Measurements from ENCODE around the gene FAM216B. TPM values are rescaled to one million over a fixed set of nuclear protein-coding genes. Genes with fewer than 3 reads are reported as not detected.

The FAM216B gene
- total and polyA plus RNA-seq, 2 experiments from 2014 or later, result 0.06 TPM; not detected in 1

DNA sequence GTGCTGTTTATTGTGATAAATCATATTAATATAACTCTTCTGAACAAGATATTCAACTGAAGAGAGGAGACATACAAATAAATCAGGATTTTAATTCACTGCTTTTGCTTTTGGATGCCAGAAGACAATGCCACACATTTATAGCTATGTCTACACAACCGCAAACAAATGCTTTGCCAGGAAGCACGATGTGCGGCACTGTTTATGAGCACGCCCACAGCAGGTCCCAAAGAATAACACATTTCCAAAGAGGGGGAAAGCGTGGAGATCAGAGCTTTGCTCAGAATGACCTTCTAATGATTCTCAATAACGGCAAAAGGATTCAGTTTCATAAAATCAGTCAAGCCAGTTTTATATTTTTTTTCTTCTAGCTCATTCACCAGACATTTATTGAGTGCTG is 16.7 kb downstream of the FAM216B start:
- Mint-ChIP-seq H3K4me3 (no peak overlapping the region), H3K27ac (no peak overlapping the region), H3K27me3 (ENCODE audit: insufficient read depth, low read depth, poor library complexity) (peaks cover 5% of the 10 kb centered on the region), H3K4me1 (peaks cover 19% of the 10 kb centered on the region), H3K9me3 (0 out of 3 replicates have a peak, but pooled peaks cover 3% of the 10 kb centered on the region), H3K36me3 (ENCODE audit: low read depth) (no peaks in the 10 kb centered on the region; the same call in 2 of the 3 replicates)
- Histone ChIP-seq H3K4me2 (no peak overlapping the region), H3K4me1 (ENCODE audit: insufficient read depth) (peaks cover 25% of the 10 kb centered on the region), H3K27ac (ENCODE audit: low read depth) (no peak overlapping the region), H3F3A (replicated peaks; ENCODE audit: low read depth) (no peaks in the 10 kb centered on the region), H3K27me3 (ENCODE audit: insufficient read depth) (no peaks in the 10 kb centered on the region), H4K20me1 (replicated peaks; ENCODE audit: insufficient read depth) (no peaks in the 10 kb centered on the region), H3K4me3 (no peak overlapping the region), H3K79me2 (replicated peaks; ENCODE audit: insufficient read depth) (no peaks in the 10 kb centered on the region), H3K9me2 (ENCODE audit: insufficient read depth) (no peaks in the 10 kb centered on the region), H3K36me3 (ENCODE audit: insufficient read depth) (no peaks in the 10 kb centered on the region), H2AFZ (peak overlapping the region; percentile 77; the same call in 1 of the 2 replicates)
- TF ChIP-seq, protein P1, sequence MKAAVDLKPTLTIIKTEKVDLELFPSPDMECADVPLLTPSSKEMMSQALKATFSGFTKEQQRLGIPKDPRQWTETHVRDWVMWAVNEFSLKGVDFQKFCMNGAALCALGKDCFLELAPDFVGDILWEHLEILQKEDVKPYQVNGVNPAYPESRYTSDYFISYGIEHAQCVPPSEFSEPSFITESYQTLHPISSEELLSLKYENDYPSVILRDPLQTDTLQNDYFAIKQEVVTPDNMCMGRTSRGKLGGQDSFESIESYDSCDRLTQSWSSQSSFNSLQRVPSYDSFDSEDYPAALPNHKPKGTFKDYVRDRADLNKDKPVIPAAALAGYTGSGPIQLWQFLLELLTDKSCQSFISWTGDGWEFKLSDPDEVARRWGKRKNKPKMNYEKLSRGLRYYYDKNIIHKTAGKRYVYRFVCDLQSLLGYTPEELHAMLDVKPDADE (IDR thresholded peaks at IDR 0.05), result no peak
- TF ChIP-seq EZH2 (IDR thresholded peaks at IDR 0.05; ENCODE audit: low read depth, unreplicated experiment), result no peak
- TF ChIP-seq STAT1 (IDR thresholded peaks at IDR 0.05; ENCODE audit: unreplicated experiment), result no peak
- TF ChIP-seq NANOG (IDR thresholded peaks at IDR 0.05; ENCODE audit: borderline replicate concordance), result no peak
- TF ChIP-seq ZNF331 (CRISPR knock-in tag; IDR thresholded peaks at IDR 0.05; ENCODE audit: low read depth), result no peak
- no peak for TF ChIP-seq JUNB (IDR thresholded peaks at IDR 0.05; ENCODE audit: unreplicated experiment)
- TF ChIP-seq CREB1 (CRISPR knock-in tag; IDR thresholded peaks at IDR 0.05; ENCODE audit: low read depth), result no peak
- no peak for TF ChIP-seq ZNF462 (CRISPR knock-in tag; IDR thresholded peaks at IDR 0.05)
- no peak for TF ChIP-seq REST (IDR thresholded peaks at IDR 0.05; ENCODE audit: unreplicated experiment)
- no peak for TF ChIP-seq ZNF114 (CRISPR knock-in tag; IDR thresholded peaks at IDR 0.05)
- no peak for TF ChIP-seq EZH2phosphoT487 (IDR thresholded peaks at IDR 0.05; ENCODE audit: unreplicated experiment)
- no peak for TF ChIP-seq POLR2AphosphoS5 (IDR thresholded peaks at IDR 0.05; ENCODE audit: low read depth)
- TF ChIP-seq, protein P2, sequence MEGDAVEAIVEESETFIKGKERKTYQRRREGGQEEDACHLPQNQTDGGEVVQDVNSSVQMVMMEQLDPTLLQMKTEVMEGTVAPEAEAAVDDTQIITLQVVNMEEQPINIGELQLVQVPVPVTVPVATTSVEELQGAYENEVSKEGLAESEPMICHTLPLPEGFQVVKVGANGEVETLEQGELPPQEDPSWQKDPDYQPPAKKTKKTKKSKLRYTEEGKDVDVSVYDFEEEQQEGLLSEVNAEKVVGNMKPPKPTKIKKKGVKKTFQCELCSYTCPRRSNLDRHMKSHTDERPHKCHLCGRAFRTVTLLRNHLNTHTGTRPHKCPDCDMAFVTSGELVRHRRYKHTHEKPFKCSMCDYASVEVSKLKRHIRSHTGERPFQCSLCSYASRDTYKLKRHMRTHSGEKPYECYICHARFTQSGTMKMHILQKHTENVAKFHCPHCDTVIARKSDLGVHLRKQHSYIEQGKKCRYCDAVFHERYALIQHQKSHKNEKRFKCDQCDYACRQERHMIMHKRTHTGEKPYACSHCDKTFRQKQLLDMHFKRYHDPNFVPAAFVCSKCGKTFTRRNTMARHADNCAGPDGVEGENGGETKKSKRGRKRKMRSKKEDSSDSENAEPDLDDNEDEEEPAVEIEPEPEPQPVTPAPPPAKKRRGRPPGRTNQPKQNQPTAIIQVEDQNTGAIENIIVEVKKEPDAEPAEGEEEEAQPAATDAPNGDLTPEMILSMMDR (conservative IDR thresholded peaks at IDR 0.05; ENCODE audit: low read depth in 2 of 2), result no peak
- DNase-seq (ENCODE audit: low spot score), result no peak
- ATAC-seq, result no peak

All from GM23338 (cell line).